ENCODE measurements around the gene VBP1.
"Not testable (repeated sequence)": the region's sequence is repeated elsewhere in the genome, so short reads cannot be mapped to it uniquely, and the experiment has no call there.

VBP1 gene

DNA sequence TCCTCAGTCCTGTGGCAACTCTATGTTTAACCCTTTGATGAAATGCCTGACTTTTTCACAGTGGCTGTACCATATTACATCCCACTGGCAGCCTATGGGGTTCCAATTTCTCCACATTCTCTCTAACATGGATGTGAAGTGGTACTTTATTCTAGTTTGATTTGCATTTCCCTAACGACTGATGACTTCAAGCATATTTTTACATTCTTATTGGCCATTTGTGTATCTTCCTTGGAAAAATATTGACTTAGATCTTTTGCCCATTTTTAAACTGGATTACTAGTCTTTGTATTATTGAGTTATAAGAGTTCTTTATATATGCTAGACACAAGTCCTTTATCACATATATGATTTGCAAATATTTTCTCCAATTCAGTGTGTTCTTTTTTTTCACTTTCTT, 50.2 kb downstream of the VBP1 start:
- DNase-seq = no peak

DNA sequence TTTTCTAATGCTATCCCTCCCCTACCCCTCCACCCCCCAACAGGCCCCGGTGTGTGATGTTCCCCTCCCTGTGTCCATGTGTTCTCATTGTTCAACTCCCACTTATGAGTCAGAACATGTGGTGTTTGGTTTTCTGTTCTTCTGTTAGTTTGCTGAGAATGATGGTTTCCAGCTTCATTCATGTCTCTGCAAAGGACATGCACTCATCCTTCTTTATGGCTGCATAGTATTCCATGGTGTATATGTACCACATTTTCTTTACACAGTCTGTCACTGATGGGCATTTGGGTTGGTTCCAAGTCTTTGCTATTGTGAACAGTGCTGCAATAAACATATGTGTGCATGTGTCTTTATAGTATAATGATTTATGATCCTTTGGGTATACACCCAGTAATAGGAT, 51.7 kb downstream of the VBP1 start:
- DNase-seq = not testable (repeated sequence)

- DNase-seq = no peak
Observed at GRCh38 chrX:155270969-155271368, 54.7 kb downstream of the VBP1 start.

DNA sequence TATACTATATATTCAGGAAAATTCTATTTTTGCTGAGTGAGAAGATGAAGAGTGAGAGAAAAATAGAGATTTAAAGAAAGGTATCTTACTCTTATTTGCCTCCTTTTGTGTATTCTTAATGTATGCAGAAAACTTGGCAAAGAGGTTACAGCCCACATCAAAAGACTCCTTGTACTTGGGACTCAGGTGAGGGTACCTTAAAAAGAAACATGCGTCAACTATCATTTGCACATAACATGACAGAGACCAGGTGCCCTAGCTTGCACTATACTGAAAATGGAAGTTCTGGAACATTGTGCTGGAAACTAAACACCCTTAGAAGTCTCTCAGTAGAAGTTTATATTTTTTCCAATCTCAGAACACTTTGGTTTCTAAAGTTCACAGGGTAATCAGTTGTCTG, 63.6 kb downstream of the VBP1 start:
- DNase-seq = no peak

Data from activated CD4-positive, alpha-beta T cell treated with anti-CD3 and anti-CD28 coated beads, Interleukin-2, amount 50 U/mL, for 48 hours (primary cell).